ENCODE results near the gene BTF3. TPM values are rescaled to one million over a fixed set of nuclear protein-coding genes. Genes with fewer than 3 reads are reported as not detected.

Gene BTF3
- total and polyA plus RNA-seq, 9 of the 15 experiments (the other 6 are each of a cell fraction or from before 2014, with no cell fraction given): 534 to 1,637 (median 848) TPM

DNA sequence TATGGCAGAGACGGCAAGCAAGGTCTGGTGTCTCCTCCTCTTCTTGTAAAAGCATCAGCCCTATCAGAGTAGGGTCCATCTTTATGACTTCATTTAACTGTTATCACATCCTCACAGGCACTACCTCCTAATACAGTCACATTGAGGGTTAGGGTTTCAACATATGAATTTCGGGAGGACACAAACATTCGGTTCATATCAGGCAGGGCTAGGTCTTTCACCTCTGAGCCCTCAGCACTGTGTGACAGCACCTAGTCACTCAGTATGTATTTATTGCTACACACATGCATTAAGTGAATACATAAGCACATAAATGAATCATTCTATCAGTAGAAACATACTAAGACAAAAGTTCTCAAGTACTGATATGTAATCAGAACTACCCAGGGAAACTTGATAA lies 9.4 kb upstream of the BTF3 start (continued):
- TF ChIP-seq MAFF (IDR thresholded peaks at IDR 0.05; ENCODE audit: low read length) (no peak), RBM22 (IDR thresholded peaks at IDR 0.05; ENCODE audit: low read depth, low read length, poor library complexity, severe bottlenecking) (no peak), SPI1 (IDR thresholded peaks at IDR 0.05; ENCODE audit: borderline replicate concordance, low read depth, low read length) (no peak), PTBP1 (IDR thresholded peaks at IDR 0.05; ENCODE audit: low read depth, low read length) (no peak), ZNF57 (CRISPR knock-in tag; IDR thresholded peaks at IDR 0.05) (no peak), TRIM24 (IDR thresholded peaks at IDR 0.05) (peak; percentile 70 to 81; a peak in 3 of 4 replicates), ETV5 (CRISPR knock-in tag; IDR thresholded peaks at IDR 0.05; ENCODE audit: low read depth) (no peak), BRD9 (IDR thresholded peaks at IDR 0.05; ENCODE audit: low read depth, partially characterized antibody) (no peak), KDM4B (IDR thresholded peaks at IDR 0.05; ENCODE audit: borderline replicate concordance in 2 of 2, low read depth in 1 of 2) (no peak), KHSRP (IDR thresholded peaks at IDR 0.05) (no peak), TRIM28 (IDR thresholded peaks at IDR 0.05) (no peak), CTCF (IDR thresholded peaks at IDR 0.05 in 2 of 3, conservative IDR thresholded peaks at IDR 0.05 in 1 of 3; ENCODE audit: insufficient read depth in 2 of 3, low read depth in 1 of 3, low read length in 3 of 3) (no peak), ZNF347 (CRISPR knock-in tag; IDR thresholded peaks at IDR 0.05; ENCODE audit: low read depth) (no peak), MTA1 (IDR thresholded peaks at IDR 0.05; ENCODE audit: borderline replicate concordance) (peak; percentile 32; the same call in 1 of the 2 replicates), ZNF583 (CRISPR knock-in tag; IDR thresholded peaks at IDR 0.05) (no peak), MEF2A (IDR thresholded peaks at IDR 0.05; ENCODE audit: control insufficient read depth, low read depth, low read length) (no peak), BCOR (IDR thresholded peaks at IDR 0.05) (no peak), ZNF79 (CRISPR knock-in tag; IDR thresholded peaks at IDR 0.05; ENCODE audit: low read depth) (no peak), MAFK (IDR thresholded peaks at IDR 0.05; ENCODE audit: low read length) (no peak; the same call in 1 of the 2 replicates), CCAR2 (IDR thresholded peaks at IDR 0.05; ENCODE audit: low read depth, low read length) (no peak), ZBTB1 (CRISPR knock-in tag; IDR thresholded peaks at IDR 0.05; ENCODE audit: borderline replicate concordance, low read depth) (no peak), STAG1 (CRISPR knock-in tag; IDR thresholded peaks at IDR 0.05; ENCODE audit: borderline replicate concordance) (no peak)
- TF ChIP-seq, protein P1, sequence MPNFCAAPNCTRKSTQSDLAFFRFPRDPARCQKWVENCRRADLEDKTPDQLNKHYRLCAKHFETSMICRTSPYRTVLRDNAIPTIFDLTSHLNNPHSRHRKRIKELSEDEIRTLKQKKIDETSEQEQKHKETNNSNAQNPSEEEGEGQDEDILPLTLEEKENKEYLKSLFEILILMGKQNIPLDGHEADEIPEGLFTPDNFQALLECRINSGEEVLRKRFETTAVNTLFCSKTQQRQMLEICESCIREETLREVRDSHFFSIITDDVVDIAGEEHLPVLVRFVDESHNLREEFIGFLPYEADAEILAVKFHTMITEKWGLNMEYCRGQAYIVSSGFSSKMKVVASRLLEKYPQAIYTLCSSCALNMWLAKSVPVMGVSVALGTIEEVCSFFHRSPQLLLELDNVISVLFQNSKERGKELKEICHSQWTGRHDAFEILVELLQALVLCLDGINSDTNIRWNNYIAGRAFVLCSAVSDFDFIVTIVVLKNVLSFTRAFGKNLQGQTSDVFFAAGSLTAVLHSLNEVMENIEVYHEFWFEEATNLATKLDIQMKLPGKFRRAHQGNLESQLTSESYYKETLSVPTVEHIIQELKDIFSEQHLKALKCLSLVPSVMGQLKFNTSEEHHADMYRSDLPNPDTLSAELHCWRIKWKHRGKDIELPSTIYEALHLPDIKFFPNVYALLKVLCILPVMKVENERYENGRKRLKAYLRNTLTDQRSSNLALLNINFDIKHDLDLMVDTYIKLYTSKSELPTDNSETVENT (CRISPR knock-in tag; IDR thresholded peaks at IDR 0.05): no peak
- TF ChIP-seq, protein P2, sequence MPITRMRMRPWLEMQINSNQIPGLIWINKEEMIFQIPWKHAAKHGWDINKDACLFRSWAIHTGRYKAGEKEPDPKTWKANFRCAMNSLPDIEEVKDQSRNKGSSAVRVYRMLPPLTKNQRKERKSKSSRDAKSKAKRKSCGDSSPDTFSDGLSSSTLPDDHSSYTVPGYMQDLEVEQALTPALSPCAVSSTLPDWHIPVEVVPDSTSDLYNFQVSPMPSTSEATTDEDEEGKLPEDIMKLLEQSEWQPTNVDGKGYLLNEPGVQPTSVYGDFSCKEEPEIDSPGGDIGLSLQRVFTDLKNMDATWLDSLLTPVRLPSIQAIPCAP (CRISPR knock-in tag; IDR thresholded peaks at IDR 0.05; ENCODE audit: borderline replicate concordance): no peak
- TF ChIP-seq, protein P3, sequence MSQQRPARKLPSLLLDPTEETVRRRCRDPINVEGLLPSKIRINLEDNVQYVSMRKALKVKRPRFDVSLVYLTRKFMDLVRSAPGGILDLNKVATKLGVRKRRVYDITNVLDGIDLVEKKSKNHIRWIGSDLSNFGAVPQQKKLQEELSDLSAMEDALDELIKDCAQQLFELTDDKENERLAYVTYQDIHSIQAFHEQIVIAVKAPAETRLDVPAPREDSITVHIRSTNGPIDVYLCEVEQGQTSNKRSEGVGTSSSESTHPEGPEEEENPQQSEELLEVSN (IDR thresholded peaks at IDR 0.05; ENCODE audit: borderline replicate concordance in 1 of 2, extremely low read depth in 1 of 2, insufficient read depth in 1 of 2, insufficient read length in 1 of 2, low read depth in 1 of 2, low read length in 1 of 2, poor library complexity in 1 of 2, severe bottlenecking in 1 of 2): no peak
